HG03095 (cell line): ENCODE results near the gene ARID3A.

Experiments used
- ATAC-seq: cut with Tn5 transposase; IDR thresholded peaks from one replicate; pipeline ENCODE4 v1.9.1; 2021; ENCODE audit warnings: moderate library complexity; ENCODE audit not compliant: unreplicated experiment

Gene ARID3A

DNA sequence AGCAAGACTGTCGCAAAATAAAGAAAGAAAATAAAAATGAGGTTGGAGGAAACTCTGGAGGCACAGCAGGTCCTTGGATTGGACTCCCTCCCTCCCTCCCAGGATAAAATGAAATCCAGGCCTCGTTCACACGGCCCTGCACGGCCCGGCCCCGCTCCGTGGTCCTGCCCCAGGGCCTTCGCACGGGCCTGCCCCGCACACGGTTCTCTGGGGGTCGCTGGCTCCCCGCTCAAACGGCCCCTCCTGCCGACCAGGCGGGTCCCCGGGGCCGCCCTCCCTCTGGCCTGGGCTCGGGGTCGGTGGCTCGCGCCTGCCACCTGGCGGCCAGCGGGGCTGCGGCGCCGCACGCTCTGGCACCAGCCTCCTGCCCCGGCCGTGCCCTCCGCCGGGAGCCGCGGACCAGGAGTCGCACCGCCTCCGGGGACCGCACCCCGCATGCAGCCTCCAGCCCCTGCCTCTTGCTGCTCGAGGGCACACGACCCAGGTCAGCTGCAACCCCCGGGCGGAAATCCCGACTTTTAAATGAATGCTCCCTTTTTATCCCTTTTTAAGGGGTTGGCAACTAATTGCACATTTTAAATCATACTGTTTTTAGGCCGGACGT lies 56.8 kb downstream of the ARID3A start:
- ATAC-seq, result peak; percentile 44

DNA sequence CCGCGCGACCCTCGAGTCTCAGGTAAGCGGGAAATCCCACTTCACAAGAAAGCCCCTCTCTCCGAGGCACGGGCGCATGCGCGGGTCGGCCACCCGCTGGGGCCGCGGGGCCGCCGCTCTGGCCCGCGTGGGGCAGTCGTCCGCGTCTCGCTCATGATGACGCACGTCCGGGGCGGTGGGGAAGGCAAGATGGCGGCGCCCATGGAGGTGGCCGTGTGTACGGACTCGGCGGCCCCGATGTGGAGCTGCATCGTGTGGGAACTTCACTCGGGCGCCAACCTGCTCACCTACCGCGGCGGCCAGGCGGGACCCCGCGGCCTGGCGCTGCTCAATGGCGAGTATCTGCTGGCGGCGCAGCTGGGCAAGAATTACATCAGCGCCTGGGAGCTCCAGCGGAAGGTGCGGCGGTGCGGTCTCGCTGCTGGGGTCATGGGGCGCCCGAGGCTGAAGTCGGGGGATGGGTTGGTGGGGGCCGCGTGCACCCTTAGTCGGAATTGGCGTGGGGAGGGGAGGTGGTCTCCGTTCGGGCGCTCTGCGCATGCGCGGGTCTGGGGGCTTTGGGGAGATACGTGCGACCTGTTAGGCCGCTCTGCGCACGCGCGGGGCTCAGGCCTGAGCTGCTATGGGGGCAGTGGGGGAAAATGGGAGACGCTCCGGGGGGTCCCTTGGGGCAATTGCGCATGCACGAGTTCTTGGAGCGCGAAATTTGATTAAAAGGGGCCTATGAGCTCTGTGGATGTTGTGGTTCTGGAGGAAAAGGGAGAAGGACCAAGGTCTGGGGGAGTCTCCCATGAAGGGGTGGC lies 58.5 kb downstream of the ARID3A start, which contains the start of gene WDR18:
WDR18 (plus strand) TSS at position 181 of the 803 bp plus-strand sequence; CDS start at position 190, 9 bp downstream.
- ATAC-seq, result peak; percentile 50

DNA sequence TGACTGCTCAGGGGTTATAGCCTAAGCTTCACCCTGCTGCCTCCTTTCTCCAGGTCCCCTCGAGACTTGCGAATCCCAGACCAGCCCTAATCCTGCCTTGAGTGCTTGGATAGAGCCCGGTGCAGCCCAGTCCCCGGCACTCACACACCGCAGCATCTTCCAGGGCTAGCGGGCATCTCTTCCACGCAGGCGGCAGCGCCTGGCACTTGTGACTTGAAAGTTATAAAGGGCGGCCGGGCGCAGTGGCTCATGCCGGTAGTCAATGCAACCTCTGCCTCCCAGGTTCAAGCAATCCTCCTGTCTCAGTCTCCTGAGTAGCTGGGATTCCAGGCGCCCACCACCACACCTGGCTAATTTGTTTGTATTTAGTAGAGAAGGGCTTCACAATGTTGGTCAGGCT lies 60.2 kb downstream of the ARID3A start:
- ATAC-seq, result no peak

DNA sequence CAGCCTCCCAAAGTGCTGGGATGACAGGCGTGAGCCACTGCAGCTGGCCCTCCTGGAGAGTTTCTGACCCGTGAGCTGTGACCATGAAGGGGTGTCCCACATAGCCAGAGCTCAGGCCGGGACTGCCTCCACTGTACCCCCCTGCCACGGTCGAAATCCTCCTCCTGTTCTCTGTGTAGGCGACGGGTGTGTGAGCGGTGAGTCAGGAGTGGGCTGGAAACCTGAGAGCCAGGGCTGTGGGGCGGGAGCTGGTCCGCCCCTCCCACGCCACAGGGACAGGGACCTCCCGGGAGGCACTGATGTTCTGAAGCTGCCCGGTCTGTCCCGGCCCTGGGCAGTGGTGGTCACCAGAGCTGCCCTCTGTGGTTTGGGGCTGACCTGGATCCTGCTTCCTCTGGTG lies 62.2 kb downstream of the ARID3A start:
- ATAC-seq, result no peak

DNA sequence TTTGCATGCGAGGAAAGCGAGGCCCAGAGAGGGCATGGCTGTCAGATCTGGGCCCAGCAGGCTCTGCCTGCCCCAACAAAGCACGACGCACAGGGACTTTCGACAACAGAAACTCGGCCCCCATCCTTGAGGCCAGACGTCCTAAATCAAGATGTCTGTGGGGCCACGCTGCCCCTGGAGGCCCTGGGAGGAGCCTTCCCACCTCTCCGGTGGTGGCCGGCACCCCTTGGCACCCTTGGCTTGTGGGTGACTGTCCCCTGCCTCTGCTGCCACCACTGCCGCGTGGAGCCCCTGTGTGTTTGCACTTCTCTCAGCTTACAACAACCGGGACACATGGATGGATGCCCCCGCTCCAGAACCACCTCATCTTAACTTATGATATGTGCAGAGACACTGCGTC lies 62.7 kb downstream of the ARID3A start:
- no peak for ATAC-seq

DNA sequence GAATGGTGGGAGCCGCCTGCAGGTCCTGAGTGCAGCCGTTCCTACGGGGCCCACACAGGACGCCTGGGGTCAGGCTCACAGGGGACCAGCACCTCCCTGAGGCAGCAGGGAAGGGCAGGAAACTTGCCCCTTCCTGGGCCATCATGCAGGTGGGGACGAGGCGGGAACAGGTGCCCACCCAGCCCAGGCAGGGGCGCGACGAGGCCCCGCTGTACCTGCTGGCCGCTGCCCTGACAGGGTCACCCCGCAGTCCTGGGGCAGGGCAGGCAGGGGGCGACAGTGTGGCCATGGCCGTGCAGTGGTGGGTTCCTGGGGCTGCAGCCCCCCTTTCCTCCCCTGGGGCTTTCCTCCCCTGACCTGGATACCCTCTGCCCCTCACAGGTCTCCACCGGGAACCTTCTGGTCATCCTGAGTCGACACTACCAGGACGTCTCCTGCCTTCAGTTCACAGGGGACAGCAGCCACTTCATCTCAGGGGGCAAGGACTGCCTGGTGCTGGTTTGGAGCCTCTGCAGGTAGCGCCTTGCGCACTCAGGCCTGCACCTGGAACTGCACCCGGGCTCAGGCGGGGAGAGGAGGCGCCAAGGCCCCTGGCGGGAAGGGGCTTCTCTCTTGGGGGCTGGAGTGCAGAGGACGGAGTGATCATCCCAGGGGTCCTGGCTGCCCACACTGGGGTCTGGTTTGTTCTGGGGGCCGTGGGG lies 63.7 kb downstream of the ARID3A start:
- ATAC-seq, result no peak

DNA sequence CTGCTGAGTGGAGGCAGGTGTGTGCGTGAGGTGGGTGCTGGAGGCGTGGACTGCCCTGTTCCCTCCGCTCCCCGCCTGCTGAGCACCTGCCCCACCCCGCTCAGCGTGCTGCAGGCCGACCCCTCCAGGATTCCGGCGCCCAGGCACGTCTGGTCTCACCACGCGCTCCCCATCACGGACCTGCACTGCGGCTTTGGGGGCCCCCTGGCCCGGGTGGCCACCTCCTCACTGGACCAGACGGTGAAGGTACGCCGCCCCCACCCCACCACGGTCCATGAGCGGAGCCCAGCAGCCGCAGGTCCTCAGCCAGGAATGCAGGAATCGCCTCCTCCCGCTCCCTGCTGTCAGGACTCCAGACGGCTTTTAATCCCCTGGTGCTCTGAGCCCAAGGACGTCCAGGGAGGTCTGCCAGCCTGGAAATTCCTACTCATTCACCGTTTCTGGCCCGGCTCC lies 64.3 kb downstream of the ARID3A start:
- no peak for ATAC-seq

DNA sequence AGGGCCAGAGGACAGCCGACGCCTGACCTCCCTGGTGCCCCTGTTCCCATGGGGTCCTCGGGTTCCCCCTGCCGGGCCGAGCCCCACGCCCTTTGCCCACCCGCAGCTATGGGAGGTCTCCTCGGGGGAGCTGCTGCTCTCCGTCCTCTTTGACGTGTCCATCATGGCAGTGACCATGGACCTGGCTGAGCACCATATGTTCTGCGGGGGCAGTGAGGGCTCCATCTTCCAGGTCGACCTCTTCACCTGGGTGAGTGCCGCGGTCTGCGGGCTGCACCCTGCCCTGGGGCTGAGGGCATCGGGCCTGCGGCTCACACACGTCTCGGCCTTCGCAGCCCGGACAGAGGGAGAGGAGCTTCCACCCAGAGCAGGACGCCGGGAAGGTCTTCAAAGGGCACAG lies 64.9 kb downstream of the ARID3A start:
- ATAC-seq, result no peak

DNA sequence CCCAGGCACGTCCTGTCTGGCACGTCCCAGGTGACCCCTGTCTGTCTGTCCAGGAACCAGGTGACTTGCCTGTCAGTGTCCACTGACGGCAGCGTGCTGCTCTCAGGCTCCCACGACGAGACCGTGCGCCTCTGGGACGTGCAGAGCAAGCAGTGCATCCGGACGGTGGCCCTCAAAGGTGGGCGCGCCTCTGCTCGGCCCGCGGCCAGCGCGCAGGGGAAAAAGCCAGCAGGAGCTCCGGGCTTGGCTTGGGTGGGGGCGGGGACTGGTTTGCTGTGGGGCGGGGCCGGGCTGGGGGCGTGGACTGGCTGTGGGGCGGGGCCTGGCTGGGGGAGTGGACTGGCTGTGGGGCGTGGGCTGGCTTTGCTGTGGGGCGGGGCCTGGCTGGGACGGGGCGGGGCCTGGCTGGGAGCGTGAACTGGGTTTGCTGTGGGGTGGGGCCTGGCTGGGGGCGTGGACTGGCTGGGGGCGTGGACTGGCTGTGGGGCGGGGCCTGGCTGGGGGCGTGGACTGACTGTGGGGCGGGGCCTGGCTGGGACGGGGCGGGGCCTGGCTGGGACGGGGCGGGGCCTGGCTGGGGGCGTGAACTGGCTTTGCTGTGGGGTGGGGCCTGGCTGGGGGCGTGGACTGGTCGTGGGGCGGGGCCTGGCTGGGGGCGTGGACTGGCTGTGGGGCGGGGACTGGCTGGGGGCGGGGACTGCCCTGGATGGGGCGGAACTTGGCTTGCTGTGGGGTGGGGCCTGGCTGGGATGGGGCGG lies 65.5 kb downstream of the ARID3A start:
- no peak for ATAC-seq

DNA sequence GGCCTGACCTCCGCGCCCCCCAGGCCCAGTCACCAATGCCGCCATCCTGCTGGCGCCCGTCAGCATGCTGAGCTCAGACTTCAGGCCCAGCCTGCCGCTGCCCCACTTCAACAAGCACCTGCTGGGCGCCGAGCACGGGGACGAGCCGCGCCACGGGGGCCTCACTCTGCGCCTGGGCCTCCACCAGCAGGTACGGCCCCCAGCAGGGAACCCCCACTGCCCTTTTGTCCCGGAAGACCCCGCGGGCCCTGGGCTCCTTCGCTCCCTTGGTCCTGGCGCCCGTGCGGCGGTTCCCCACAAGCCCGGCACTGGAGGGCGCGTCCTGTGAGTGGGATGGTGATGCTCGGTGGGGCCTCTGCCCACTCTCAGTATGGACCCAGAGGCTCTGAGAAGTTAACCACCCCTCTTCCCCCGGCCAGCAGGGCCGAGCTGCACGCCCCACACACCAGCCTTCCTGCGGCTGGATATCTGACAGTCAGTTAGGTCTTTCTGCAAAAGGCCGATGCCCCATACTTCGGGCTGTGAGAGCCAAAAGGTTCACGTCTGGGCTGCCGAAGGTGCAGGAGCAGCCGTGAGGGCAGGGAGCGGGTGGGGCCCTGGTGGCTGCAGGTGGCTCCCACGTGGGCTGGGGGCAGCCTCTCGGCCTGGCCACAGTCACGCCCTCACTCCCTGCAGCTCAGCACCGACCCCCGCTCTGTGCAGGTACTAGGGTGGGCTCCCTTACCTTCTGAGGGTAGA lies 66.3 kb downstream of the ARID3A start:
- ATAC-seq, result no peak

DNA sequence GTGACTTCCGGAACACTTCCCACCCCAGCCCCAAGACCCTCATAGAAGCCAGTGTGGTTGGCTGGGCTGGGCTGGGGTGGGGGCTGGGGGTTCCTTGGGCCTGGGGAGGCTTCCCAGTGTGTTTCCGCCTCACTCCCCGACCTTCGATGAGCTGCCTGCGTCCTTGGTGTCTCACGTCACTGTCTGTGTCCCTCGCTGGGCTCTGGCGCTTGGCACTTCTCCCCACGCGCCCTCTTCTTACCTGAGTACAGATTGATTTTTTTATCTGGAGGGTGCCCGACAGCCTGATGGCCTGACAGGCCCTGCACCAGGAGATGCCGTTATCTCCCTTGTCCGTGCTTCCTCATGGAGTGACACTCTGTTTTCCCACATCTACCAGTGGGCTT lies 66.8 kb downstream of the ARID3A start:
- no peak for ATAC-seq

DNA sequence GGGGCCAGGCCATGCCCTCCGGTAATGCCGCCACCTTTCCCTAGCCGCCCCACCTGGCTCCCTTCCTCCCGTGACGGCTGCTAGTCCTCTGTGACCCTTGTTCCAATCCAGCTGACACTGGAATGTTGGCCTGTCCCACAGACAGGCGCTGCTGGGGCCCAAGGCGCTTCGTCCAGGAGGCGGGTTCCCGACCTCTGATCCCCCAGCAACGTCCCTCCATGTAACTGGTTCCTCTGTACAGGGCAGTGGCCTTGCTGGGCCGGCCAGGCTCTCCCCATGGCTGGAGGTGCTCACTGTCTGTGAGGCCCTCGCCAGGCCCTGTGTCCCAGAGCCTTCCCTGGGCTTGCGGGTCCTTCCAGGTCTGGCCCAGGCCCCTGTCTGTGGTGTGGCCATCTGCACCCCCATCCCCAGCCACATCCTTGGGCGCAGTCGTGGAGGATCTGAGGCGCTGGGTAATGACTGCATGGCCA lies 67.6 kb downstream of the ARID3A start:
- ATAC-seq, result no peak

DNA sequence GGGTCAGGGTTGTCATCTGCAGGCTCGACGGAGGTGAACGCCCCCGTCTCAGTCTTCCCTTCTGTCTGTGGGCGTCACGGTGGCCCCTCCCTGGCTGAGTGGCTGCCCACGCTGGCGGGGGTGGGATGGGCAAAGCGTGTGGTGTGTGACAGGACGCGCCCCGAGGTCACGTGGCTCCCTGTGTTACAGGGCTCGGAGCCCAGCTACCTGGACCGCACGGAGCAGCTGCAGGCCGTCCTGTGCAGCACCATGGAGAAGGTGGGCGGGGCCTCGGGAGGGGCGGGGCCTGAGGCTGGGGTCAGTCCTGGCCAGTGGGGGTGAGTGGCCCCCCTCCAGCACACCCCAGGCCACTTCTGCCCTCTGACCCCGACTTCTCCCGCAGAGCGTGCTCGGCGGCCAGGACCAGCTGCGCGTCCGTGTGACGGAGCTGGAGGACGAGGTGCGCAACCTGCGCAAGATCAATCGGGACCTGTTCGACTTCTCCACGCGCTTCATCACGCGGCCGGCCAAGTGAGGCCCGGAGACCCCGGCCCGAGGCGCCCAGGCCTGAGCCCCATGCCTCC lies 68.1 kb downstream of the ARID3A start:
- no peak for ATAC-seq

DNA sequence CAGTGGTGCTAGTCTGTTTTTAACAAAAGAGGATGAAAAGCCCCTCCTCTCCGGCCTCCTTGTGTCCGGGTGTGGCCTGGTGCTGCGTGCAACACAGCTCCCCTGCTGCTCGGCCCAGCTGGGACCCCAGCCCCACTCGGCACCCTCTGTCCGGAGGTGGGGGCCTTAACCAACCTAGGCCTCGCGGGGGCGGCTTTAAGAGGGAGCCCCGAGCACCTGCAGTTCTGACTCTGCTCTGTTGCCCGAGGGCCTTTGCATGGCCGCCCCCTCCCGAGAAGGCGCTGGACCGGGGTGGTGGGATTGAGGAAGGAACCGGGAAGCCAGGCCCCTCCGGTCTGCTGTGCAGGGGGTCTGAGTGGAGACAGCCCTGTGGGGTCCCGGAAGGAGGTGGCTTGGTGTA lies 68.7 kb downstream of the ARID3A start:
- ATAC-seq, result no peak

DNA sequence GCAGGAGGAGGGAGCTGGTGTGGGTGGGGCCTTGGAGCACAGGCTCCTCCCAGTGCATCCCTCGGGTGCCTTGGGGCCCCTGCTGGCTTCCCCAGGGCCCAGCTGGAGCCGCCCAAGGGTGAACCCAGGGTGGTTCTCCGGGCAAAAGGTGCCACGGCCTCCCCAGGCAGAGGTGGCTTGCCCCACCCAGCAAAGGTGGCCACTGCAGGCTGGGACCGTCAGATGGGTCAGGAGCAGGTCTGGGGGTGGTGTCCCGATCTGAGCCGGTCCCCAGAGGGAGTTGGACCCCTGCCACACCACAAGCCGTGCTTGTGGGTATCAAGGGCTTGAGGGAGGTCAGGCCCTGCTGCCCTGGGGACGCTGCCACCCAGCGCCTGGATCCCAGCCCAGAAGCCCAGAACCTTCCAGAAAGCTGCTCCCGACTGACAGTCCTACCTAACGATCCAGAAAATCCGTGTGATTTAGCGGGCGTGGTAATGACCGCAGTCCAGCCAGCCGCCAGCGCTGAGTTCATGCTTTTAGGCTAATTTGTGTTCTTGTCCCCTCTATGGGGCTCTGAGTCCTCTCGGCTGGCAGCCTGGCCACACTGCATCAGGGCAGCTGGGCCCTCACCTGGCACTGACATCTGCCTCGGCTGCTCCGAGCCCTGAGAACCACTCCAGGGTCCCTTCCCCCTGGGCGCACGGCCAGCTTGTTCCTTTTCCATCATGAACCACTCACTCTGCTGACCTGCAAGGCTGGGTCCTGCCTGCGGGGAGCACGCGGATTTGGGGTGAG lies 69.4 kb downstream of the ARID3A start:
- ATAC-seq, result no peak

DNA sequence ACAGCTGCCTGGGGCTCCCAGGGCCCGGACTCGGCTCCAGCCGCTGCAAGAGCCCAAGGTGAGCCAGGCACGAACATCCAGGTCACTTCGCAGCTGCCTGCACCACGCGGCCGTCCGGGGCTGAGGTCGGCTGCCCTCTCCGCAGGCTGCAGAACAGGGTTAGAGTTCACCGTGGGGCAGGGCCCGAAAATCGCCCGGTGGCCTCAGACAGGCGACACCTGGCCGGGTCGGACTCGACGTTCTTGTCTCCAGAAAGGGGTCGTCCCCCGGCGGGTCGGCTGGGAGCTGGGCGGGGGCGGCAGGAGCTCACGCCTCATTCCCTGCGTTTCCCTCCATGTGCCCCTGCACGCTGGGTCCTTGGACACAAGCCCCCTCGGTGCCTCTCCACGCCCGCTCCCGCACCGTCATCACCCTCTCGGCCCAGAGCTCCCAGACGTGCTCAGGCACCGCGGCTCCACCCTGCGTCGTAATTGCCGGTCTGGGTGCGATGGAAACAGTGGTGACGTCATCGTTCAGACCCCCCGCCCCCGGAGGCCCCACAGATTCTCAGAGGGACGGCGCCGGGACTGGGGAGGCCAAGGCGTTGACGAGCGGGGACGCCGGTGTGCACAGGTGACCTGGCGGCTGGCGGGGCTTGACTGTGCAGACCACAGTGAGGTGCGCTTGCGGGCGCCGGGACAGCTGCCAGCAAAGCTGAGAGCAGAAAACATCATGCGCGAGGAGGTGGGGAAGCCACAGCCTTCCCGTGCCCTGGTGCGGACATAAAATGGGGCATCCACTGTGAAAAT lies 70.4 kb downstream of the ARID3A start:
- no peak for ATAC-seq

DNA sequence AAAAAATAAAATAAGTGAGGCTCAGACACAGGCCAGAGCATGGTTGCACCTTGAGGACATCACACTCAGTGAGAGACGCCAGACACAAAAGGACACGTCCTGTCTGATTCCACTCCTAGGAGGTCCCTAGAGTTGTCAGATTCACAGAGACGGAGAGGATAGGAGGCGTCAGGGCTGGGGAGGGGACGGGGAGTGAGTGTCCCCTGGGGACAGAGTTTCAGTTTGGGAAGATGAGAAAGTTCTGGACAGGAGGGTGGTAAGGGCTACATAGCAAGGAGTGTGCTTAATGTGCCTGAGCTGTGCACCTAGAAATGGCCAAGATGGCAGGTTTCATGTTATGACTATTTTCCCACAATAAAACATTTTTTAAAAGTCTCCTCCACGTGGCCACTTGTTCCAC lies 72.2 kb downstream of the ARID3A start:
- ATAC-seq, result no peak

DNA sequence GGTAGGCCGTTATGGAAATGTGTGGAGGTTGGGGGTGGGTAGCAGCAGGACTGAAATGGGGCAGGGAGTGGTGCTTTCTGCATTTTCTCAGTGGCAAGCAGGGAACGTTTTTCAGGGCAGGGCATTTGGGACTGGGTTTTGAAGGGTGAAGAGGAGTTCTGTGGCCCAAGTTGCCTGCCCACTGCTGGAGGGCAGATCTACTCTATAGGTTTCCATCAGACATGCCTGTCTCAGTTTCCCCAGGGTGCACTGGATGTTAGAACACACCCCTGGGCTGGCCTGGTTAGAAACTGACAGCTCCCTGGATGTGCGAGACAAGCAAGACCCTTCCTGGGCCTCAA lies 73.5 kb downstream of the ARID3A start:
- no peak for ATAC-seq

DNA sequence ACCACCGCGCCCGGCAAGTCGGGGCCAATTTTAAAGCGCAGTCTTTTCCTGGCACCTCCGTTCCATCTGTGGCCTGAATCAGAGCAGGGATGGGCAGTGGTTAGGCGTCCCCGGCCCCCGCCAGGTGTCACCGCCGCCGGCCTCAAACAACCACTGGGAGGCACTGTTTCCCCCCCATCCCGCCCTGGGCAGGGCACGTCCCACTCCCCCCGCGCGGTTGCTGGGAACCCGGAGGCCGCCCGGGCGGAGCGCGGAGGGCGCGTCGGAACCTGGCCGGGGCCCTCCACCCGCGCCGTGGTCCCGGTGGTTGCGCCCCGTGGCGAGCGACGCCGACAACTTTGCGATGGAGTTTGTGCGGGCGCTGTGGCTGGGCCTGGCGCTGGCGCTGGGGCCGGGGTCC lies 74.3 kb downstream of the ARID3A start, which contains the start of gene GRIN3B:
GRIN3B (plus strand) TSS at position 325 of the 400 bp plus-strand sequence; CDS start at position 344, 19 bp downstream.
- no peak for ATAC-seq
